Activated CD4-positive, alpha-beta T cell treated with anti-CD3 and anti-CD28 coated beads, Interleukin-2, amount 50 U/mL, for 24 hours (primary cell): Measurements from ENCODE around the gene KAZN.

Experiments
- DNase-seq, 2 donors: peaks; one replicate each; pipeline ENCODE4 v3.0.0-alpha.2; 2020; ENCODE audit warnings: low read depth in 1 of 2, low spot score in 1 of 2

Gene KAZN

GRCh38 chr1:14970115-14970798 lies 371.8 kb downstream of the KAZN start:
- peak in 1 of 2 donors; percentile 7 for DNase-seq

- DNase-seq = no peak
These were observed 372.3 kb downstream of the KAZN start for GRCh38 chr1:14970799-14971141.

GRCh38 chr1:14971221-14971620 lies 372.7 kb downstream of the KAZN start:
- DNase-seq = no peak

GRCh38 chr1:14972107-14972506 lies 373.6 kb downstream of the KAZN start:
- no peak for DNase-seq

- DNase-seq = no peak
These were observed 375.3 kb downstream of the KAZN start for GRCh38 chr1:14973773-14974172.

GRCh38 chr1:14974361-14974760 lies 375.9 kb downstream of the KAZN start:
- DNase-seq = no peak

GRCh38 chr1:14975119-14975518 lies 376.6 kb downstream of the KAZN start:
- no peak for DNase-seq

- DNase-seq = no peak
These were observed 377.8 kb downstream of the KAZN start for GRCh38 chr1:14976256-14976655.

- DNase-seq = no peak
These were observed 378.9 kb downstream of the KAZN start for GRCh38 chr1:14977338-14977931.

GRCh38 chr1:14980621-14981218 lies 382.2 kb downstream of the KAZN start:
- no peak for DNase-seq

- DNase-seq = no peak
These were observed 383.5 kb downstream of the KAZN start for GRCh38 chr1:14982029-14982428.

- no peak for DNase-seq
These were observed 384.8 kb downstream of the KAZN start for GRCh38 chr1:14983277-14983676.

- no peak for DNase-seq
These were observed 387.7 kb downstream of the KAZN start for GRCh38 chr1:14986168-14986567.

- no peak for DNase-seq
These were observed 389.5 kb downstream of the KAZN start for GRCh38 chr1:14987829-14988603.

- no peak for DNase-seq
These were observed 390.2 kb downstream of the KAZN start for GRCh38 chr1:14988636-14989035.

GRCh38 chr1:14989931-14990728 lies 391.6 kb downstream of the KAZN start:
- DNase-seq = no peak

GRCh38 chr1:14993414-14993813 lies 394.9 kb downstream of the KAZN start:
- no peak for DNase-seq

GRCh38 chr1:14994148-14994547 lies 395.7 kb downstream of the KAZN start:
- DNase-seq = no peak

GRCh38 chr1:14994841-14995437 lies 396.5 kb downstream of the KAZN start:
- DNase-seq = no peak

- no peak for DNase-seq
These were observed 397.9 kb downstream of the KAZN start for GRCh38 chr1:14996133-14997050.
